GM12875 (cell line): ENCODE measurements around the gene GNB1L.

Experiments
- H3K4me3 ChIP-seq: one replicate; pipeline ENCODE4 v1.5.1; 2011; ENCODE audit warnings: low read depth, low read length, control low read depth
- CTCF ChIP-seq: IDR thresholded peaks from 2 replicates; pipeline ENCODE4 v1.5.1; 2011; ENCODE audit warnings: low read depth, mild to moderate bottlenecking, control low read depth, inconsistent platforms, low read length, moderate library complexity, borderline replicate concordance; ENCODE audit not compliant: insufficient read depth

The GNB1L gene

DNA sequence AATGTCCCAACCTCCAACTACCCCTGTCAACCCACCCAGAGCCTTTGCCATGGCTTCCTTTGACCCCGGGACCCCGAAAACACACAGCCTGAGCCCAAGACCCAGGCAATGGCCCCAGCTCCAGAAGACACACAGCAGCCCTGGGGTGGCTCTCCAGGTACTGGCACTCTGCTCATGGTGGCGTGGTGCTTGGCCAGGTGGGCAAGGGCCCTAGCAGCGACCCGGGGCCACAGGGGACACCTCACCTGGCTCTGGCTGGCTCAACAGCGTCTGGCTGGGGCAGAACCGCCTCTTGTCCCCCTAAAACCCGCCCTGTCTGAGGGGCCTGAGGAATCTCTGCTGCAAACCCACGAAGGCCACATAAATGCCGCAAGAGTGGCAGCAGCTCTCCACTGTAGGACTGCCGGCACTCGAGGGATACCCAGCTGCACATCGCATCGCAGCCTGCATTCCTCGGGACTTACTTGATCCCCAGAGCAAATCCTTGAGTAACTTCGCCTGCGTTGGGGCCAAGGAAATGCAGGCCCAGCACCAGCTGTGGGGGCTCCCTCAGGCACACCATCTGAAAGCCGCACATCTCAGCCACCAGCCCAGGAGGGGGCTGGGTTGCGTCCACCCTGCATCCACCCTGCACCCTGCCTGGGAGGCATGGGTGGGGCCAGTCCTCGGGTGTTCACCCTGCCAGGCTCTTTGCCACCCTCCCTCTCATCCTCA, 23.1 kb upstream of the GNB1L start:
- TF ChIP-seq CTCF, result no peak
- no peak overlapping the region for H3K4me3 ChIP-seq

GRCh38 chr22:19876941-19877625, 22.4 kb upstream of the GNB1L start:
- TF ChIP-seq CTCF, result no peak
- H3K4me3 ChIP-seq, result no peak overlapping the region

GRCh38 chr22:19876314-19876940, 21.8 kb upstream of the GNB1L start:
- no peak overlapping the region for H3K4me3 ChIP-seq
- no peak for TF ChIP-seq CTCF

DNA sequence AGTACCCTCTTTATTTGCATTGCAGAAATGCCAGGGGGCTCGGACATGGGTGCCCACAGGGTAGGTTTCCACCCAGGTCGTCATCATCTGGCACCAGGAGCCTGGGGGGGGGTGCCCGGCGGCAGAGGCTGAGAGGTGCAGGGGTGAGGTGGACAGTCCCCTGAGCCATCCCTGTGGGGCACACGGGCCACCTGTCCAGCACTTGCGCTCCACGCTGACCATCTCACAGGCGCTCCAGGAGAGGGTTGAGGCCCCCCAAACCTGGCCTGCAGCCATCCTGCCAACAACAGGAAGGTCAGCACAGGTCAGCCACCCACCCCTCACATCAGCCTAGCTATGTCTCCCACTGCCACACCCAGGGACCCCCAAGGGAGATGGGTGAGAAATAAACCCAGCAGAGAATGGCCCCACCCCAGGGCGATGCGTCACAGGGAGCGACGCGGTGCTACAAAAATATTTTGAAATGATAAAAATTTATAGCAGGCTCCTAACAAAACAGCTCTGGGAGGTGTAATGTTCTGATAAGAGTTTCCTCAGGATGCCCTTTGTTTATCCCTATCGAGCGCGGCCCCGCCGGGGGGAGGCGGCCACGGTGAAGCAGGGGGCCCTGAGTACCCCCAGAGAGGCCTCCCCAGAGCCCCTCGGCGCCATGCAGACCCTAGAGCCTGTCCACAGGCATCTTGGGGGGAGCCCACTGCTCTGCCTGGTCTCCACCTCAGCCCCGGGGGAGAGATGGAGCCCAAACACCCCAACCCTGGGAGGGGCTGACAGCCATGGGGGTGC, 21.0 kb upstream of the GNB1L start:
- TF ChIP-seq CTCF, result no peak
- no peak overlapping the region for H3K4me3 ChIP-seq

- no peak for TF ChIP-seq CTCF
- H3K4me3 ChIP-seq, result no peak overlapping the region
Observed at GRCh38 chr22:19875061-19875530, 20.4 kb upstream of the GNB1L start.

GRCh38 chr22:19874307-19875060, 19.8 kb upstream of the GNB1L start:
- no peak overlapping the region for H3K4me3 ChIP-seq
- no peak for TF ChIP-seq CTCF
